Osteoblast (primary cell): ENCODE data around the gene HCCS. TPM values are rescaled to one million over a fixed set of nuclear protein-coding genes. Genes with fewer than 3 reads are reported as not detected.

Experiments used
- DNase-seq: peaks from one replicate; pipeline ENCODE4 v3.0.0; 2011; ENCODE audit warnings: low spot score, mixed read lengths; ENCODE audit not compliant: insufficient read length; ENCODE audit errors: missing footprints
- H2AFZ ChIP-seq: 2 replicates; pipeline ENCODE4 v1.6.0; 2011; ENCODE audit warnings: mild to moderate bottlenecking, low read length
- H3K27ac ChIP-seq: 2 replicates; pipeline ENCODE4 v1.5.1; 2011; ENCODE audit warnings: mild to moderate bottlenecking, low read depth, low read length, moderate library complexity
- H3K27me3 ChIP-seq: 2 replicates; pipeline ENCODE4 v1.6.0; 2012; ENCODE audit warnings: mild to moderate bottlenecking, control low read depth, inconsistent platforms, low read length, moderate library complexity; ENCODE audit not compliant: insufficient read depth
- H3K36me3 ChIP-seq: 2 replicates; pipeline ENCODE4 v1.5.1; 2011; ENCODE audit warnings: mild to moderate bottlenecking, low read length, control low read depth, moderate library complexity; ENCODE audit not compliant: insufficient read depth
- H3K4me1 ChIP-seq: 2 replicates; pipeline ENCODE4 v1.5.1; 2011; ENCODE audit warnings: mild to moderate bottlenecking, low read length, control low read depth, moderate library complexity; ENCODE audit not compliant: insufficient read depth
- H3K4me2 ChIP-seq: 2 replicates; pipeline ENCODE4 v1.6.0; 2011; ENCODE audit warnings: mild to moderate bottlenecking, low read length; ENCODE audit not compliant: insufficient read depth
- H3K4me3 ChIP-seq: fragments of 200-600 bp; sonication (generic); 3 replicates; pipeline ENCODE4 v1.5.1; 2012; ENCODE audit warnings: mild to moderate bottlenecking, low read length, inconsistent platforms; ENCODE audit not compliant: insufficient read depth
- H3K79me2 ChIP-seq: 2 replicates; pipeline ENCODE4 v1.6.0; 2012; ENCODE audit warnings: mild to moderate bottlenecking, low read length, control low read depth, inconsistent platforms; ENCODE audit not compliant: insufficient read depth
- H3K9me3 ChIP-seq: 2 replicates; pipeline ENCODE4 v1.5.1; 2011; ENCODE audit warnings: low read depth, low read length, control low read depth
- H4K20me1 ChIP-seq: 2 replicates; pipeline ENCODE4 v1.6.0; 2012; ENCODE audit warnings: mild to moderate bottlenecking, low read length, control low read depth; ENCODE audit not compliant: insufficient read depth
- total RNA-seq: library from RNA; depleted of rRNA; stranded (reverse); fragments of >200 nt; gene quantifications from 2 replicates; pipeline ENCODE4 v1.2.3, GENCODE V29; 2012
- TF ChIP-seq, protein P1 (sequence below): IDR thresholded peaks from 2 replicates; pipeline ENCODE4 v1.5.1; 2011; ENCODE audit warnings: mild to moderate bottlenecking, low read depth, low read length, moderate library complexity; ENCODE audit errors: extremely low read depth

The HCCS gene
- total RNA-seq, 1 donor = 17.7 TPM

DNA sequence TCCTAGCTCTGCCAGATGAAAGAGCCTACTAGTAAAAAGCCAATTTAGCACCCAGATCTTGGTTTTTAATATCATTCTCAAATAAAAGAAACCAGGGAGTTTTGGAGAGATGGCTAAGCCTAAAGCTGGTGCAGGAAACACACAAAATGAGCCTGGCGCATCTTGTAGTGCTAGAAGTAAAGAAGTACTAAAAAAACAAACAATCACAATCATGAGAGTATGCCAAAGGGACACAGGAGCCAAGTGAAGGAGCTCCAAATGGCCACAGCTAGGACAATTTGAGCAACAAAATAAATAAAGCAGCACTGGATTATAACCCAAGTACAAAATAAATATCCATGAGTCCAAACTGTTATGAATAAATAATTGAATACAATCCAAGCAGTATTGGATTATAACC lies 37.8 kb upstream of the HCCS start:
- H4K20me1 ChIP-seq = no peaks in the 10 kb centered on the region
- no peak overlapping the region for H3K4me2 ChIP-seq
- no peak overlapping the region for H2AFZ ChIP-seq
- H3K36me3 ChIP-seq = no peaks in the 10 kb centered on the region
- no peaks in the 10 kb centered on the region for H3K9me3 ChIP-seq
- TF ChIP-seq, protein P1, sequence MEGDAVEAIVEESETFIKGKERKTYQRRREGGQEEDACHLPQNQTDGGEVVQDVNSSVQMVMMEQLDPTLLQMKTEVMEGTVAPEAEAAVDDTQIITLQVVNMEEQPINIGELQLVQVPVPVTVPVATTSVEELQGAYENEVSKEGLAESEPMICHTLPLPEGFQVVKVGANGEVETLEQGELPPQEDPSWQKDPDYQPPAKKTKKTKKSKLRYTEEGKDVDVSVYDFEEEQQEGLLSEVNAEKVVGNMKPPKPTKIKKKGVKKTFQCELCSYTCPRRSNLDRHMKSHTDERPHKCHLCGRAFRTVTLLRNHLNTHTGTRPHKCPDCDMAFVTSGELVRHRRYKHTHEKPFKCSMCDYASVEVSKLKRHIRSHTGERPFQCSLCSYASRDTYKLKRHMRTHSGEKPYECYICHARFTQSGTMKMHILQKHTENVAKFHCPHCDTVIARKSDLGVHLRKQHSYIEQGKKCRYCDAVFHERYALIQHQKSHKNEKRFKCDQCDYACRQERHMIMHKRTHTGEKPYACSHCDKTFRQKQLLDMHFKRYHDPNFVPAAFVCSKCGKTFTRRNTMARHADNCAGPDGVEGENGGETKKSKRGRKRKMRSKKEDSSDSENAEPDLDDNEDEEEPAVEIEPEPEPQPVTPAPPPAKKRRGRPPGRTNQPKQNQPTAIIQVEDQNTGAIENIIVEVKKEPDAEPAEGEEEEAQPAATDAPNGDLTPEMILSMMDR = no peak
- H3K79me2 ChIP-seq = no peaks in the 10 kb centered on the region
- H3K4me1 ChIP-seq = no peaks in the 10 kb centered on the region
- H3K27ac ChIP-seq = no peak overlapping the region
- no peaks in the 10 kb centered on the region for H3K27me3 ChIP-seq
- no peak for DNase-seq
- no peak overlapping the region for H3K4me3 ChIP-seq

GRCh38 chrX:11080741-11081305 lies 30.3 kb upstream of the HCCS start:
- Histone ChIP-seq H3K36me3 (no peaks in the 10 kb centered on the region), H3K4me2 (no peak overlapping the region), H3K79me2 (no peaks in the 10 kb centered on the region), H3K4me3 (no peak overlapping the region), H2AFZ (no peak overlapping the region), H4K20me1 (no peaks in the 10 kb centered on the region), H3K27me3 (no peaks in the 10 kb centered on the region), H3K9me3 (no peaks in the 10 kb centered on the region), H3K4me1 (peaks cover 2% of the 10 kb centered on the region), H3K27ac (no peak overlapping the region)
- no peak for DNase-seq
- TF ChIP-seq, protein P1 = no peak

DNA sequence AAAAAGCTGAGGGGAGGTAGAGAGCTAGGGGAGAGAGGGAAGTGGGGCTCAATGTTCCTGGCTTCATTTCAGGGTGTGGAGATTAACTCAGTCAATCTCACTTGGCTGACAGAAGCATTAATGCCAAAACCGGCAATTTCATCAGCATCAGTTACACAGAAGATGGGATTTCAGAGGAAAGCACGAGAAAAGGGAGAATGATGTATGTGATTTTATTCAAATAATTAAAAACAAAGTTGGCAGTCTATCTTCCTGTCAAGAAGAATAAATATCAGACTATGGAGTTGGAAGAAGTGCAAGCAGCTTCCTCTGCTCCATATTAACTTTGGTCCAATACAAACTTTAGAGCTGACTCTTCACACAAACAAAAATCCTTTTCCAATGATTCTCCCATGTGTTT lies 29.6 kb upstream of the HCCS start:
- H3K4me1 ChIP-seq = peaks cover 2% of the 10 kb centered on the region
- TF ChIP-seq, protein P1 = no peak
- no peaks in the 10 kb centered on the region for H4K20me1 ChIP-seq
- no peaks in the 10 kb centered on the region for H3K36me3 ChIP-seq
- H3K4me3 ChIP-seq = no peak overlapping the region
- H3K4me2 ChIP-seq = no peak overlapping the region
- H3K79me2 ChIP-seq = no peaks in the 10 kb centered on the region
- DNase-seq = no peak
- H3K27ac ChIP-seq = no peak overlapping the region
- H2AFZ ChIP-seq = peak overlapping the region; percentile 64
- no peaks in the 10 kb centered on the region for H3K9me3 ChIP-seq
- no peaks in the 10 kb centered on the region for H3K27me3 ChIP-seq

DNA sequence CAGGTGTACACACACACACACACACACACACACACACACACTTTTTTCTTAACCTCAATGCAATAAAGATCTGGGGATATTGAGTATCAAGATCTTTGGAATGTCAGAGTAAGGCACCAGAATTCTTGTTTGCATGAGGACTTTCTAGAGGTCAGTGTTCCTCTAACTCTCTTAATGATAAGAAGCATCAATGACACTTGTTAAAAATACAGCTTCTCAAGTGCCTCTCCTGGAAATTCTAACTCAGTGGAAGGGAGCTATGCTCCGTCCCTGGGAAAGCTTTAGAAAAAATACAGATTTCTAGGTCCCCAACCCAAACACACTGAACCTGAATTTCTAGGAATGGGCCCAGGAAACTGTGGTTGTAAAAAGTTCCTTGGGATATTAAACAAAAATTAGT lies 25.8 kb upstream of the HCCS start:
- Histone ChIP-seq H3K79me2 (no peaks in the 10 kb centered on the region), H3K27me3 (no peaks in the 10 kb centered on the region), H3K4me1 (peaks cover 2% of the 10 kb centered on the region), H2AFZ (no peak overlapping the region), H4K20me1 (no peaks in the 10 kb centered on the region), H3K36me3 (no peaks in the 10 kb centered on the region), H3K4me2 (no peak overlapping the region), H3K4me3 (no peak overlapping the region), H3K27ac (no peak overlapping the region), H3K9me3 (no peaks in the 10 kb centered on the region)
- DNase-seq = no peak
- TF ChIP-seq, protein P1 = no peak
